MM.1S (cell line): ENCODE results near the gene TFDP3.

Experiments
- EZH2 ChIP-seq: fragments of 300-600 bp; sonication (generic); optimal IDR thresholded peaks from 2 replicates; pipeline ENCODE3; 2017; ENCODE audit warnings: low read depth, mild to moderate bottlenecking, antibody characterized with exemption, low read length, mixed read lengths
- EZH2phosphoT487 ChIP-seq: fragments of 300-600 bp; sonication (generic); IDR thresholded peaks from 2 replicates; pipeline ENCODE4 v1.6.1; 2018; ENCODE audit warnings: antibody characterized with exemption, low read length
- TF ChIP-seq, protein P1 (sequence below): fragments of 300-600 bp; sonication (generic); IDR thresholded peaks from 2 replicates; pipeline ENCODE4 v1.5.1; 2016; ENCODE audit warnings: antibody characterized with exemption, low read length, mixed read lengths

- TF ChIP-seq, protein P1, sequence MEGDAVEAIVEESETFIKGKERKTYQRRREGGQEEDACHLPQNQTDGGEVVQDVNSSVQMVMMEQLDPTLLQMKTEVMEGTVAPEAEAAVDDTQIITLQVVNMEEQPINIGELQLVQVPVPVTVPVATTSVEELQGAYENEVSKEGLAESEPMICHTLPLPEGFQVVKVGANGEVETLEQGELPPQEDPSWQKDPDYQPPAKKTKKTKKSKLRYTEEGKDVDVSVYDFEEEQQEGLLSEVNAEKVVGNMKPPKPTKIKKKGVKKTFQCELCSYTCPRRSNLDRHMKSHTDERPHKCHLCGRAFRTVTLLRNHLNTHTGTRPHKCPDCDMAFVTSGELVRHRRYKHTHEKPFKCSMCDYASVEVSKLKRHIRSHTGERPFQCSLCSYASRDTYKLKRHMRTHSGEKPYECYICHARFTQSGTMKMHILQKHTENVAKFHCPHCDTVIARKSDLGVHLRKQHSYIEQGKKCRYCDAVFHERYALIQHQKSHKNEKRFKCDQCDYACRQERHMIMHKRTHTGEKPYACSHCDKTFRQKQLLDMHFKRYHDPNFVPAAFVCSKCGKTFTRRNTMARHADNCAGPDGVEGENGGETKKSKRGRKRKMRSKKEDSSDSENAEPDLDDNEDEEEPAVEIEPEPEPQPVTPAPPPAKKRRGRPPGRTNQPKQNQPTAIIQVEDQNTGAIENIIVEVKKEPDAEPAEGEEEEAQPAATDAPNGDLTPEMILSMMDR: no peak
- TF ChIP-seq EZH2 (no peak), EZH2phosphoT487 (no peak)
Observed at GRCh38 chrX:133251204-133251603, 33.0 kb upstream of the TFDP3 start.
